ENCODE data around the gene TGFB1I1. TPM values are rescaled to one million over a fixed set of nuclear protein-coding genes. Genes with fewer than 3 reads are reported as not detected.

The TGFB1I1 gene
- total RNA-seq, 3 donors from 2014 or later (not counting 1 experiment from before 2014, with no cell fraction given), result 0.72 to 1.3 (median 0.78) TPM

DNA sequence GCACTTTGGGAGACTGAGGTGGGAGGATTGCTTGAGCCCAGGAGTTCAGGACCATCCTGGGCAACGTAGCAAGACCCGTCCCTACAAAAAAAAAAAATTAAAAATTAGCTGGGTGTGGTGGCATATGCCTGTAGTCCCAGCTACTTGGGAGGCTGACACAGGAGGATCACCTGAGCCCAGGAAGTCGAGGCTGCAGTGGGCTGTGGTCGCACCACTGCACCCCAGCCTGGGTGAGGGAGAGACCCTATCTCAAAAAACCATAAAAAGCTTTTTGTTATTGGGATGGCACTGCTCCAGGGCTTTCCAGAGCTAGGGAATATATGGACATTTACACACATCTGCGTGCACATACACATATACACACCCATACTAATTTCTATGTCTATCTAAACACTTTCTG is 20.8 kb upstream of the TGFB1I1 start:
- peaks cover 28 to 34% of the 10 kb centered on the region in 2 donors for H3K4me1 Mint-ChIP-seq
- no peaks in the 10 kb centered on the region for H3K36me3 Mint-ChIP-seq
- H3K9me3 ChIP-seq (ENCODE audit: control insufficient read depth, insufficient read depth, low read length), result no peaks in the 10 kb centered on the region
- no peaks in the 10 kb centered on the region for H3K9me3 Mint-ChIP-seq
- ATAC-seq (no peak), DNase-seq (no peak)
- H3K4me1 ChIP-seq (ENCODE audit: control insufficient read depth, insufficient read depth, low read length), result peaks cover 28% of the 10 kb centered on the region
- 85% methylated on average over 5 of the region's 5 CpGs for WGBS (ENCODE audit: insufficient coverage)
- H3K36me3 ChIP-seq (ENCODE audit: control insufficient read depth, insufficient read depth, low read length), result no peaks in the 10 kb centered on the region
- no peak overlapping the region for H3K27ac ChIP-seq (ENCODE audit: low read length)
- no peaks in the 10 kb centered on the region for H3K27me3 ChIP-seq (ENCODE audit: control insufficient read depth, insufficient read depth, low read length)
- peak overlapping the region in 1 of 2 donors; percentile 29 for H3K27ac Mint-ChIP-seq
- H3K27me3 Mint-ChIP-seq (ENCODE audit: low read depth in 2 of 2), result no peaks in the 10 kb centered on the region
- H3K4me3 Mint-ChIP-seq, result no peak overlapping the region
- TF ChIP-seq, protein P1, sequence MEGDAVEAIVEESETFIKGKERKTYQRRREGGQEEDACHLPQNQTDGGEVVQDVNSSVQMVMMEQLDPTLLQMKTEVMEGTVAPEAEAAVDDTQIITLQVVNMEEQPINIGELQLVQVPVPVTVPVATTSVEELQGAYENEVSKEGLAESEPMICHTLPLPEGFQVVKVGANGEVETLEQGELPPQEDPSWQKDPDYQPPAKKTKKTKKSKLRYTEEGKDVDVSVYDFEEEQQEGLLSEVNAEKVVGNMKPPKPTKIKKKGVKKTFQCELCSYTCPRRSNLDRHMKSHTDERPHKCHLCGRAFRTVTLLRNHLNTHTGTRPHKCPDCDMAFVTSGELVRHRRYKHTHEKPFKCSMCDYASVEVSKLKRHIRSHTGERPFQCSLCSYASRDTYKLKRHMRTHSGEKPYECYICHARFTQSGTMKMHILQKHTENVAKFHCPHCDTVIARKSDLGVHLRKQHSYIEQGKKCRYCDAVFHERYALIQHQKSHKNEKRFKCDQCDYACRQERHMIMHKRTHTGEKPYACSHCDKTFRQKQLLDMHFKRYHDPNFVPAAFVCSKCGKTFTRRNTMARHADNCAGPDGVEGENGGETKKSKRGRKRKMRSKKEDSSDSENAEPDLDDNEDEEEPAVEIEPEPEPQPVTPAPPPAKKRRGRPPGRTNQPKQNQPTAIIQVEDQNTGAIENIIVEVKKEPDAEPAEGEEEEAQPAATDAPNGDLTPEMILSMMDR (IDR thresholded peaks at IDR 0.05), result no peak
- intact Hi-C loops (cut with micrococcal nuclease), result loop anchor here (10.0 kb wide), 1 partner anchor 264 kb away; a partner anchor contains a TSS
- no peak overlapping the region for H3K4me3 ChIP-seq (ENCODE audit: low read length)

DNA sequence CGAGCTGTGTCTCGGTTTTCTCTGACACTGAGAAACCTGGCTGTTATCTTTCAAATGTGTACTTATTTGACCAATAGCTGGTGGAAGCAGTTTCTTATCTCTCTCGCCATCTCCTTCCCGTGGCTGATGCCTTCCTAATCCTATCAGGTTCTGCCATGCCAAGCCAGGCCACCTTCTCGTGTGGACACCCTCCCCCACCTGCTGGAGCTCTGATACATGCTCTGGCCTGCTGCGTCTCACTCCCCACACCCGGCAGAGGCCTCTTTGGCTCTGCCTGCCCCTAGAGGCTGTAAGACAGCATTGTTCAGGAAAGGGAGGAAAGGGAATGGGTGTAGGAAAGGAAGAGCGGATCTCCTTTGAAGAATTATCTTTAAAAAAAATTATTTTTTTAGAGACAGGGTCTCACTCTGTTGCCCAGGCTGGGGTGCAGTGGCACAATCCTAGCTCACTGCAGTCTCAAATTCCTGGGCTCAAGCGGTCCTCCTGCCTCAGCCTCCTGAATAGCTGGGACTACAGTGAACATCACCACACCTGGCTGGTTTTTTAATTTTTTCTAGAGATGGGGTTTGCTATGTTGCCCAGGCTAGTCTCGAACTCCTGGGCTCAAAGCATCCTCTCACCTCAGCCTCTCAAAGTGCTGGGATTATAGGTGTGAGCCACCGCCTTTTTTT is 20.1 kb upstream of the TGFB1I1 start:
- Mint-ChIP-seq H3K4me1 (peaks cover 28 to 34% of the 10 kb centered on the region in 2 donors), H3K9me3 (no peaks in the 10 kb centered on the region), H3K27ac (peak overlapping the region in 1 of 2 donors; percentile 29), H3K27me3 (ENCODE audit: low read depth in 2 of 2) (no peaks in the 10 kb centered on the region), H3K36me3 (no peaks in the 10 kb centered on the region), H3K4me3 (no peak overlapping the region)
- intact Hi-C loops (cut with micrococcal nuclease), result loop anchor here (10.0 kb wide), 1 partner anchor 263 kb away; a partner anchor contains a TSS
- DNase-seq (no peak), ATAC-seq (peak in 2 of 3 donors; percentile 36 to 57)
- no peaks in the 10 kb centered on the region for H3K27me3 ChIP-seq (ENCODE audit: control insufficient read depth, insufficient read depth, low read length)
- no peaks in the 10 kb centered on the region for H3K9me3 ChIP-seq (ENCODE audit: control insufficient read depth, insufficient read depth, low read length)
- H3K27ac ChIP-seq (ENCODE audit: low read length), result no peak overlapping the region
- 64% methylated on average over 9 of the region's 11 CpGs for WGBS (ENCODE audit: insufficient coverage)
- H3K36me3 ChIP-seq (ENCODE audit: control insufficient read depth, insufficient read depth, low read length), result peaks cover 2% of the 10 kb centered on the region
- H3K4me3 ChIP-seq (ENCODE audit: low read length), result no peak overlapping the region
- H3K4me1 ChIP-seq (ENCODE audit: control insufficient read depth, insufficient read depth, low read length), result peaks cover 34% of the 10 kb centered on the region
- TF ChIP-seq, protein P1 (IDR thresholded peaks at IDR 0.05), result no peak

DNA sequence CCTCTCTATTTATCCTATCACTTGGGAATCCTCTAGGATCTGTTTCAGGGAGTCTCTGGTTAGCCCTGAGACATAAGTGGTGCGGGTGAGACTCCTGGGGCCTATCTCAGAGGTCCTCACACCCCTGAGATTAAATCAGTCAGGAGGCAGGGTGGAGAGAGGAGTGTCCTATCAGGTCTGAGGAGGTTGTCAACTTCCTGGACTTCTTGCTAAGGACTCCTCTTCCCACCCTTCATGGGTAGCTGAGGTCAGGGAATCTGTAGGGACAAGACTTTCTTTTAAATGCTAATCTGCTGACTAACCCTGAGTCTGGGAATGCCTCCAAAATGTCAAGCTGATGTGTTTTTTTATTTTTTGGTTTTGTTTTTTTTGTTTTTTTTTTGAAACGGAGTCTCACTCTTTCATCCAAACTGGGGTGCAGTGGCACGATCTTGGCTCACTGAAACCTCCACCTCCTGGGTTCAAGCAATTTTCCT is 19.3 kb upstream of the TGFB1I1 start:
- WGBS (ENCODE audit: insufficient coverage), result 94% methylated on average over 3 of the region's 3 CpGs
- Histone ChIP-seq H3K27me3 (ENCODE audit: control insufficient read depth, insufficient read depth, low read length) (no peaks in the 10 kb centered on the region), H3K9me3 (ENCODE audit: control insufficient read depth, insufficient read depth, low read length) (no peaks in the 10 kb centered on the region), H3K27ac (ENCODE audit: low read length) (no peak overlapping the region), H3K36me3 (ENCODE audit: control insufficient read depth, insufficient read depth, low read length) (peaks cover 4% of the 10 kb centered on the region), H3K4me1 (ENCODE audit: control insufficient read depth, insufficient read depth, low read length) (peaks cover 42% of the 10 kb centered on the region), H3K4me3 (ENCODE audit: low read length) (no peak overlapping the region)
- ATAC-seq (no peak), DNase-seq (no peak)
- intact Hi-C loops (cut with micrococcal nuclease), result loop anchor here (10.0 kb wide), 1 partner anchor 262 kb away; a partner anchor contains a TSS
- Mint-ChIP-seq H3K27me3 (ENCODE audit: low read depth in 2 of 2) (no peaks in the 10 kb centered on the region), H3K9me3 (no peaks in the 10 kb centered on the region), H3K4me1 (peaks cover 28 to 32% of the 10 kb centered on the region in 2 donors), H3K27ac (no peak overlapping the region), H3K36me3 (no peaks in the 10 kb centered on the region), H3K4me3 (no peak overlapping the region)
- TF ChIP-seq, protein P1 (IDR thresholded peaks at IDR 0.05), result no peak
